Measurements from ENCODE around the gene ADARB1.
"Not testable (repeated sequence)": the region's sequence is repeated elsewhere in the genome, so short reads cannot be mapped to it uniquely, and the experiment has no call there.

DNA sequence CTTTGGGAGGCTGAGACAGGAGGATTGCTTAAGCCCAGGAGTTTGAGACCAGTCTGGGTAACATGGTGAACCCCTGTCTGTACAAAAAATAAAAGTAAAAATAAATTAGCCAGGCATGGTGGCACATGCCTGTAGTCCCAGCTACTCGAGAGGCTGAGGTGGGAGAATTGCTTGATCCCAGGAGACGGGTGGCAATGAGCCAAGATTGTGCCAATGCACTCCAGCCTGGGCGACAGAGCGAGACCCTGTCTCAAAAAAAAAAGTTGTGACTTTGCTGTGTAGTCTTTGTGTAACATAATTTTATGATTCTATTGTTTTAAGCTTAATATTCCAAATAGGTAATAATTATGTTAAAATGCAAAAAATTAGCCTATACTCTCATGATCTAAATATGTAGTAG is 66.6 kb downstream of the ADARB1 start:
- not testable (repeated sequence) for TF ChIP-seq TARDBP, FOXA1, SP1, FOXK2, NFRKB (IDR thresholded peaks at IDR 0.05)

All from HEK293T (cell line).